22Rv1 (cell line): ENCODE results near the gene TARBP2.

ENCODE experiments used
- CTCF ChIP-seq: fragments of 450-650 bp; IDR thresholded peaks from 2 replicates; pipeline ENCODE4 v1.5.1; 2017; ENCODE audit warnings: mild to moderate bottlenecking
- ZFX ChIP-seq: fragments of 450-650 bp; IDR thresholded peaks from 2 replicates; pipeline ENCODE4 v1.6.1; 2017; ENCODE audit warnings: antibody characterized with exemption, borderline replicate concordance

DNA sequence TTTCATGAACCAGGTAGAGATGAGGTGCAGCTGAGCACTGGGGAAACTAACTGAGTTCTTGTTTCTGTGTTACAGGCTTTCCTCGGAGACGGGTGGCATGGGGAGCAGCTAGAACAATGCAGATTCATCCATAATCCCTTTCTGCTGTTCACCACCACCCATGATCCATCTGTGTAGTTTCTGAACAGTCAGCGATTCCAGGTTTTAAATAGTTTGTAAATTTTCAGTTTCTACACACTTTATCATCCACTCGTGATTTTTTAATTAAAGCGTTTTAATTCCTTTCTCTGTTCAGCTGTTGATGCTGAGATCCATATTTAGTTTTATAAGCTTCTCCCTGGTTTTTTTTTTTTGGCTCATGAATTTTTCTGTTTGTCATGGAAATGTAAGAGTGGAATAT is 21.8 kb upstream of the TARBP2 start:
- TF ChIP-seq CTCF (no peak), ZFX (no peak)
